Measurements from ENCODE around the gene JHY.

JHY gene

DNA sequence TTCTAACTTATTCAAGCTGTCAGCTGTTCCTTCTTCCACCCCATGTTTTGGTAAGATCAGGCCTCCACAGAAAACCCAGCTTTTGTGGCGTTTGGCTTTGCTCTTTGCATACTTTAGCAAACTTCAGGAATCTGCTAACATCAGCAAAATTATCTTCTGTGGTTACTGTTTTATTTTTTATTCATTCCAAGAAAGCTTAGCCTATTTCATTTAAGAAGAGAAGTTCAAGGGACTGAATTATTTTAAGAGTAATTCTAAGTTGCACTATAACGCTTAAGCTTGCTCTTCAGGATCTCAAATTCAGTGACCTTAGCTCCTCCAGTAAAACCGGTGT, 1.1 kb downstream of the JHY start:
- TF ChIP-seq, protein P1, sequence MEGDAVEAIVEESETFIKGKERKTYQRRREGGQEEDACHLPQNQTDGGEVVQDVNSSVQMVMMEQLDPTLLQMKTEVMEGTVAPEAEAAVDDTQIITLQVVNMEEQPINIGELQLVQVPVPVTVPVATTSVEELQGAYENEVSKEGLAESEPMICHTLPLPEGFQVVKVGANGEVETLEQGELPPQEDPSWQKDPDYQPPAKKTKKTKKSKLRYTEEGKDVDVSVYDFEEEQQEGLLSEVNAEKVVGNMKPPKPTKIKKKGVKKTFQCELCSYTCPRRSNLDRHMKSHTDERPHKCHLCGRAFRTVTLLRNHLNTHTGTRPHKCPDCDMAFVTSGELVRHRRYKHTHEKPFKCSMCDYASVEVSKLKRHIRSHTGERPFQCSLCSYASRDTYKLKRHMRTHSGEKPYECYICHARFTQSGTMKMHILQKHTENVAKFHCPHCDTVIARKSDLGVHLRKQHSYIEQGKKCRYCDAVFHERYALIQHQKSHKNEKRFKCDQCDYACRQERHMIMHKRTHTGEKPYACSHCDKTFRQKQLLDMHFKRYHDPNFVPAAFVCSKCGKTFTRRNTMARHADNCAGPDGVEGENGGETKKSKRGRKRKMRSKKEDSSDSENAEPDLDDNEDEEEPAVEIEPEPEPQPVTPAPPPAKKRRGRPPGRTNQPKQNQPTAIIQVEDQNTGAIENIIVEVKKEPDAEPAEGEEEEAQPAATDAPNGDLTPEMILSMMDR (IDR thresholded peaks at IDR 0.05; ENCODE audit: low read depth, low read length, missing control alignments) = no peak
- H3K4me3 ChIP-seq (ENCODE audit: low read depth, low read length) = peak overlapping the region; percentile 59
- peak; percentile 94 for DNase-seq (ENCODE audit: low read depth)
- in situ Hi-C loops (cut with HindIII; ENCODE audit: low sequenced_read_pairs) = no loop called here

DNA sequence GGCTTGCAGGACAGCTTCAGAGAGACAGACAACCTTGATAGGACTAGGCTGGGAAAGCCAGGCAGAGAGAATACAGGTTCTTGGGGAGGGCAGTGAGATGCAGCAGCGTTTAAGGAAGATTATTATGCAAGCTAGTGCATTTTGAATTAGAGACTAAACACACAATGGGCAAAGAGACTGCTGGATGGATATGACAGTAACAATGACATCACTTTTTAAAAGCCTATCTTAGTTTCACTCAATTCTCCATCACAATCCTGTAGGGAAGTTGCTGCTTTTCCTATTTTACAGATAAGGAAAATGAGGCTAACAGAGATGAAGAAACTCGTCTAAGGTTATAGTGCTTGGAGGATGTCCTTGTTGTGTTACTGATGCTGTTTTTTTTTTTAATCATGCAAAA, 5.6 kb downstream of the JHY start:
- TF ChIP-seq, protein P1 (IDR thresholded peaks at IDR 0.05; ENCODE audit: low read depth, low read length, missing control alignments) = no peak
- in situ Hi-C loops (cut with HindIII; ENCODE audit: low sequenced_read_pairs) = no loop called here
- no peak overlapping the region for H3K4me3 ChIP-seq (ENCODE audit: low read depth, low read length)
- DNase-seq (ENCODE audit: low read depth) = no peak

- no peak for DNase-seq (ENCODE audit: low read depth)
- H3K4me3 ChIP-seq (ENCODE audit: low read depth, low read length) = no peak overlapping the region
- in situ Hi-C loops (cut with HindIII; ENCODE audit: low sequenced_read_pairs) = no loop called here
- TF ChIP-seq, protein P1 (IDR thresholded peaks at IDR 0.05; ENCODE audit: low read depth, low read length, missing control alignments) = no peak
Observed at GRCh38 chr11:122893131-122893530, 10.6 kb downstream of the JHY start.

DNA sequence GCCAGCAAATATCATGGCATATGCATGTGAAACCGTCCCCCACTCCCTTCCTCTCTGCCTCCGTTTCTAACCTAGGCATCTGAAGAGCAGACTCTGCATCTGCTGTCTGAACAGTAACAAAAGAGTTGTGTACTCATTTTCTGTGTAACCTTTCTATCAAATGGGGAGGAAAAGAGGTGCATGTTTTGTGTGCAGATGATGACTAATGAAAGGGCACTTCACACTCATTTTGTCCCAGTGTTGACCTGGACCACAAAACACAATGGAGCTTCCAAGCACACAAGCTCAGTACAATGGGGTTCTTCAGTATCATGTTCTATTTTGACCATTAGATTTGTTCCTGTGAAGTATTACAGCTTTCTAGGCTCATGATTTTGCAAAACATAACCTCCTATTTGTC, 13.0 kb downstream of the JHY start:
- TF ChIP-seq, protein P1 (IDR thresholded peaks at IDR 0.05; ENCODE audit: low read depth, low read length, missing control alignments) = no peak
- DNase-seq (ENCODE audit: low read depth) = no peak
- H3K4me3 ChIP-seq (ENCODE audit: low read depth, low read length) = no peak overlapping the region
- in situ Hi-C loops (cut with HindIII; ENCODE audit: low sequenced_read_pairs) = no loop called here

DNA sequence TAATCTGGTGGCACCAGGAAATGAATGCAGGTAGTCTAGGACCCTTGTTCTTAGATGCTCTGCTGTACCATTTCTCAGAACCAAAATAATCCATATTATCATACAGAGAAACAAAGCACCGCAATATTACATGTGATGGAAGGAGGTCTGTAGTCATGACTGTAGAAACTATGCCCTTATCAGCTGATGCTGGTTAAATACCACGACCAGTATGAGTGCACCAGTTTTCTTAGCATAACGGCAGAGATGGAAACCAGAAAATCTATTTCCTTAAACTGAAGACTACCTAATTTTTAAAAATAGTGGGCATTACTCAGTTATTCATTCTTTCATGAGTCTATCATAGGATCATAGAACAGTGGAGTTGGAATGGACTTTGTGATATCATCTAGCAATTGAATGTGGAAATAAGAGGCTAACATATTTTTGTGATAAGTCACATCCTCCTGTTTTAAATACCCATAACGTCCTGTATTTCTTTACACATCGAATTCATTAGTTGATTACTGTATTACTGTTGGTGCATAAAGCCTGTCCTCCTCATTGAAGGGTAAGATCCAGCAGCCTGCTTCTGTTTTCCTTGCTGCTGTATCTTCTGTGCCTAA, 15.1 kb downstream of the JHY start:
- in situ Hi-C loops (cut with HindIII; ENCODE audit: low sequenced_read_pairs) = no loop called here
- no peak for DNase-seq (ENCODE audit: low read depth)
- TF ChIP-seq, protein P1 (IDR thresholded peaks at IDR 0.05; ENCODE audit: low read depth, low read length, missing control alignments) = no peak
- no peak overlapping the region for H3K4me3 ChIP-seq (ENCODE audit: low read depth, low read length)

- no peak for DNase-seq (ENCODE audit: low read depth)
- no peak overlapping the region for H3K4me3 ChIP-seq (ENCODE audit: low read depth, low read length)
- in situ Hi-C loops (cut with HindIII; ENCODE audit: low sequenced_read_pairs) = no loop called here
- TF ChIP-seq, protein P1 (IDR thresholded peaks at IDR 0.05; ENCODE audit: low read depth, low read length, missing control alignments) = no peak
Observed at GRCh38 chr11:122898799-122899198, 16.2 kb downstream of the JHY start.
